K562 (cell line): Measurements from ENCODE around the gene STXBP4.

Experiments used
- CEBPB ChIP-seq: fragments of 450-650 bp; IDR thresholded peaks from 2 replicates; pipeline ENCODE4 v1.6.1; 2016; ENCODE audit warnings: missing genetic modification characterization, missing compliant biosample characterization
- KDM1A ChIP-seq, 2 experiments: fragments of 450-650 bp; IDR thresholded peaks; 2 replicates each; pipeline ENCODE4 v1.6.1; 2016; ENCODE audit warnings: mild to moderate bottlenecking in 2 of 2
- RBM25 ChIP-seq: fragments of 200-400 bp; formaldehyde crosslinking; IDR thresholded peaks from 2 replicates; pipeline ENCODE4 v1.6.1; 2018; ENCODE audit warnings: low read length, low read depth, moderate library complexity; ENCODE audit not compliant: severe bottlenecking
- ZNF584 ChIP-seq: fragments of 200-800 bp; sonication (Bioruptor generic); IDR thresholded peaks from 2 replicates; pipeline ENCODE4 v1.6.1; 2016; ENCODE audit warnings: low read depth, mild to moderate bottlenecking, missing genetic modification characterization, missing compliant biosample characterization
- ZNF696 ChIP-seq: fragments of 250-450 bp; sonication (Bioruptor Pico); conservative IDR thresholded peaks from 2 replicates; pipeline ENCODE4 v1.4.0; 2020; ENCODE audit warnings: mild to moderate bottlenecking, moderate library complexity
- TF ChIP-seq, protein P1 (sequence below), 3 experiments: IDR thresholded peaks in 2 of 3; conservative IDR thresholded peaks in 1 of 3; 2 replicates each; pipeline ENCODE4 v1.5.1; 2011 to 2012; ENCODE audit warnings: low read length in 3 of 3, mild to moderate bottlenecking in 3 of 3, control low read depth in 2 of 3, improper control_type of control experiment in 1 of 3, inconsistent platforms in 1 of 3, low read depth in 1 of 3, mixed read lengths in 1 of 3, moderate library complexity in 1 of 3; ENCODE audit not compliant: insufficient read depth in 2 of 3

DNA sequence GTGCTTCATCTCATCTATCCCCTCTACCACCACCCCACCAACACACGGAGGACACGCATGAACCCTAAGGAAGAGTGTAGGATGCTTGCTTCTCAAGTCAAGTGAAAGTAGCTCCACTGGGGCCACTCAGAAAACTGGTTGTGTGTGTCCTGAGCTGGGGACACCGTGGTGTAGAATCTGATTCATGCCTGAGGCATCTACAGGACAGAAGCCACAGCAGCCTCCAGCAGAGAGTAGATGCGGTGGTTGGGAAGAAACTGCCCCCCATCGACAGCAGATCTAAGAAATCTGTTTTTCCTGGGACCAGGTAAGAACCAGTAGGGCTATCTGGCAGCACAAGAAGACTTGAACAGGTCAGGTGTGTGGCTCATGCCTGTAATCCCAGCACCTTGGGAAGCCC lies 244.3 kb downstream of the STXBP4 start:
- TF ChIP-seq KDM1A (IDR thresholded peaks at IDR 0.05) (no peak), ZNF584 (CRISPR knock-in tag) (no peak), CEBPB (tag) (no peak), RBM25 (no peak), ZNF696 (no peak)
- TF ChIP-seq, protein P1, sequence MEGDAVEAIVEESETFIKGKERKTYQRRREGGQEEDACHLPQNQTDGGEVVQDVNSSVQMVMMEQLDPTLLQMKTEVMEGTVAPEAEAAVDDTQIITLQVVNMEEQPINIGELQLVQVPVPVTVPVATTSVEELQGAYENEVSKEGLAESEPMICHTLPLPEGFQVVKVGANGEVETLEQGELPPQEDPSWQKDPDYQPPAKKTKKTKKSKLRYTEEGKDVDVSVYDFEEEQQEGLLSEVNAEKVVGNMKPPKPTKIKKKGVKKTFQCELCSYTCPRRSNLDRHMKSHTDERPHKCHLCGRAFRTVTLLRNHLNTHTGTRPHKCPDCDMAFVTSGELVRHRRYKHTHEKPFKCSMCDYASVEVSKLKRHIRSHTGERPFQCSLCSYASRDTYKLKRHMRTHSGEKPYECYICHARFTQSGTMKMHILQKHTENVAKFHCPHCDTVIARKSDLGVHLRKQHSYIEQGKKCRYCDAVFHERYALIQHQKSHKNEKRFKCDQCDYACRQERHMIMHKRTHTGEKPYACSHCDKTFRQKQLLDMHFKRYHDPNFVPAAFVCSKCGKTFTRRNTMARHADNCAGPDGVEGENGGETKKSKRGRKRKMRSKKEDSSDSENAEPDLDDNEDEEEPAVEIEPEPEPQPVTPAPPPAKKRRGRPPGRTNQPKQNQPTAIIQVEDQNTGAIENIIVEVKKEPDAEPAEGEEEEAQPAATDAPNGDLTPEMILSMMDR (IDR thresholded peaks at IDR 0.05 in 2 of 3, conservative IDR thresholded peaks at IDR 0.05 in 1 of 3; ENCODE audit: insufficient read depth in 2 of 3, low read depth in 1 of 3, low read length in 3 of 3) = no peak
